NAMALWA (cell line): ENCODE data around the gene KPTN.
"Not testable (repeated sequence)": the region's sequence is repeated elsewhere in the genome, so short reads cannot be mapped to it uniquely, and the experiment has no call there.

Experiments used
- DNase-seq: peaks from one replicate; pipeline ENCODE4 v3.0.0-alpha.2; 2015; ENCODE audit warnings: low spot score

KPTN gene

GRCh38 chr19:47491358-47492136 is 7.5 kb upstream of the KPTN start:
- DNase-seq = no peak

- no peak for DNase-seq
Measured at GRCh38 chr19:47490847-47491246, 6.8 kb upstream of the KPTN start.

- no peak for DNase-seq
Measured at GRCh38 chr19:47490031-47490430, 6.0 kb upstream of the KPTN start.

GRCh38 chr19:47489072-47489914 is 5.3 kb upstream of the KPTN start:
- no peak for DNase-seq

GRCh38 chr19:47487551-47488515 is 3.8 kb upstream of the KPTN start:
- DNase-seq = no peak

- DNase-seq = no peak
Measured at GRCh38 chr19:47486900-47487299, 2.9 kb upstream of the KPTN start.

GRCh38 chr19:47486220-47486619 is 2.2 kb upstream of the KPTN start:
- DNase-seq = not testable (repeated sequence)

- peak; percentile 38 for DNase-seq
Measured at GRCh38 chr19:47485210-47485609, 1.2 kb upstream of the KPTN start.

- no peak for DNase-seq
Measured at GRCh38 chr19:47483200-47483599, 819 bp downstream of the KPTN start.

GRCh38 chr19:47481460-47482052 is 2.5 kb downstream of the KPTN start:
- no peak for DNase-seq

GRCh38 chr19:47480658-47481057 is 3.4 kb downstream of the KPTN start:
- DNase-seq = no peak

GRCh38 chr19:47479701-47480503 is 4.1 kb downstream of the KPTN start:
- no peak for DNase-seq

GRCh38 chr19:47476438-47476972 is 7.5 kb downstream of the KPTN start:
- DNase-seq = no peak

GRCh38 chr19:47475465-47475864 is 8.6 kb downstream of the KPTN start:
- DNase-seq = no peak

- no peak for DNase-seq
Measured at GRCh38 chr19:47473336-47473735, 10.7 kb downstream of the KPTN start.

GRCh38 chr19:47471733-47472457 is 12.1 kb downstream of the KPTN start, which contains the start of gene SLC8A2:
TSS of gene SLC8A2 (minus strand) at chr19:47471893. CDS start at chr19:47466403, 5,490 bp downstream.
- peak; percentile 42 for DNase-seq

GRCh38 chr19:47471381-47471732 is 12.7 kb downstream of the KPTN start:
- no peak for DNase-seq

GRCh38 chr19:47470447-47471195 is 13.4 kb downstream of the KPTN start:
- no peak for DNase-seq

GRCh38 chr19:47469719-47470118 is 14.3 kb downstream of the KPTN start:
- no peak for DNase-seq
